K562 (cell line): ENCODE data around the gene KRT80. TPM values are rescaled to one million over a fixed set of nuclear protein-coding genes. Genes with fewer than 3 reads are reported as not detected.

Source experiments
- ATAC-seq: fragments of 200-7000 bp; cut with Tn5 transposase; 3 replicates; pipeline ENCODE4 v1.9.1; 2020; ENCODE audit warnings: moderate library complexity
- BruUV-seq: library from RNA; stranded (reverse); fragments of 400-500 nt; replicated peaks from 2 replicates; lab custom pipeline; 2021; lab: Mats Ljungman, UMichigan
- CTCF ChIA-PET: fragments of 300-600 bp; formaldehyde crosslinking; extraction: SDS; loops from one replicate; lab custom pipeline; 2021; ENCODE audit warnings: low intra/inter-chr PET ratio; lab: Yijun Ruan, JAX
- POLR2A ChIA-PET: fragments of 300-600, 350-650 bp; sonication (Branson Sonifier 250); formaldehyde crosslinking; extraction: SDS; loops from one replicate; lab custom pipeline; 2021; ENCODE audit warnings: antibody characterized with exemption, inconsistent platforms; lab: Yijun Ruan, JAX
- DNase-seq, 4 experiments: peaks; one replicate each; pipeline versions ENCODE4 v3.0.0 to v3.0.0-alpha.2; 2011 to 2018; ENCODE audit warnings: low spot score in 3 of 4, mixed read lengths in 3 of 4; ENCODE audit errors: extremely low read depth in 1 of 4
- FAIRE-seq: peaks from 2 replicates; lab custom pipeline; 2011; peaks lifted over from hg19 to GRCh38; lab: Jason Lieb, UNC
- H2AFZ ChIP-seq: 2 replicates; pipeline ENCODE4 v1.6.0; 2011; ENCODE audit warnings: low read depth, low read length, control low read depth, inconsistent platforms
- H3K27ac ChIP-seq: fragments of 200-600 bp; 3 replicates; pipeline ENCODE4 v1.8.0; 2011; ENCODE audit warnings: low read depth, mild to moderate bottlenecking, control low read depth, inconsistent platforms, low read length, moderate library complexity, mixed read lengths; ENCODE audit errors: extremely low read depth
- H3K27me3 ChIP-seq, 2 experiments: fragments of 300-600 bp in 1 of 2; 2 replicates in 1 of 2; 3 replicates in 1 of 2; pipeline versions ENCODE4 v1.6.0 to v1.8.0; 2011; ENCODE audit warnings: inconsistent platforms in 2 of 2, low read length in 2 of 2, mild to moderate bottlenecking in 1 of 2, mixed read lengths in 1 of 2, moderate library complexity in 1 of 2; ENCODE audit not compliant: control insufficient read depth in 2 of 2, insufficient read depth in 2 of 2
- H3K36me3 ChIP-seq: fragments of 300-600 bp; 3 replicates; pipeline ENCODE4 v1.8.0; 2011; ENCODE audit warnings: mild to moderate bottlenecking, low read length, inconsistent platforms; ENCODE audit not compliant: control insufficient read depth, insufficient read depth
- H3K4me1 ChIP-seq, 2 experiments: fragments of 200-600 bp in 1 of 2; replicated peaks in 1 of 2; 2 replicates in 1 of 2; 3 replicates in 1 of 2; pipeline versions ENCODE4 v1.5.1 to v1.8.0; 2011; ENCODE audit warnings: inconsistent platforms in 2 of 2, low read length in 2 of 2, mild to moderate bottlenecking in 1 of 2, mixed read lengths in 1 of 2, moderate library complexity in 1 of 2; ENCODE audit not compliant: control insufficient read depth in 2 of 2, insufficient read depth in 2 of 2
- H3K4me2 ChIP-seq: 2 replicates; pipeline ENCODE4 v1.6.1; 2011; ENCODE audit warnings: low read length, control low read depth, inconsistent platforms, mixed read lengths; ENCODE audit not compliant: insufficient read depth
- H3K4me3 ChIP-seq: fragments of 200-600 bp; sonication (generic), shearing (Covaris generic); 2 replicates; pipeline ENCODE4 v1.5.1; 2016; ENCODE audit warnings: control low read depth, inconsistent platforms
- H3K79me2 ChIP-seq: fragments of 200-600 bp; 3 replicates; pipeline ENCODE4 v1.8.0; 2011; ENCODE audit warnings: low read length, inconsistent platforms; ENCODE audit not compliant: control insufficient read depth, insufficient read depth
- H3K9ac ChIP-seq, 2 experiments: 2 replicates each; pipeline versions ENCODE4 v1.6.0 to v1.6.1; 2011; ENCODE audit warnings: low read depth in 2 of 2, low read length in 2 of 2, control low read depth in 1 of 2, inconsistent platforms in 1 of 2, mild to moderate bottlenecking in 1 of 2, mixed read lengths in 1 of 2; ENCODE audit not compliant: insufficient read depth in 1 of 2
- H3K9me1 ChIP-seq: one replicate; pipeline ENCODE4 v1.6.0; 2011; ENCODE audit warnings: inconsistent platforms, mild to moderate bottlenecking, low read length, moderate library complexity; ENCODE audit not compliant: control insufficient read depth, insufficient read depth
- H3K9me3 ChIP-seq: replicated peaks from 2 replicates; pipeline ENCODE4 v1.5.1; 2011; ENCODE audit warnings: low read depth, low read length, inconsistent platforms; ENCODE audit not compliant: control insufficient read depth, insufficient read depth
- H4K20me1 ChIP-seq: replicated peaks from 2 replicates; pipeline ENCODE4 v1.6.1; 2011; ENCODE audit warnings: low read length, inconsistent platforms, mixed read lengths; ENCODE audit not compliant: control insufficient read depth, insufficient read depth
- DDX20 ChIP-seq: fragments of 450-650 bp; IDR thresholded peaks from 2 replicates; pipeline ENCODE4 v1.6.1; 2016; ENCODE audit warnings: missing genetic modification characterization, low read depth, mild to moderate bottlenecking, missing compliant biosample characterization, moderate library complexity
- ETV5 ChIP-seq: sonication (generic); formaldehyde crosslinking; IDR thresholded peaks from 2 replicates; pipeline ENCODE4 v1.4.0; 2020; ENCODE audit warnings: low read depth, mild to moderate bottlenecking, missing genetic modification reagents
- GABPA ChIP-seq: fragments of 200-800 bp; sonication (Bioruptor generic); conservative IDR thresholded peaks from 2 replicates; pipeline ENCODE4 v1.6.1; 2016; ENCODE audit warnings: low read depth, missing genetic modification characterization, missing compliant biosample characterization
- ILK ChIP-seq: fragments of 450-650 bp; IDR thresholded peaks from 2 replicates; pipeline ENCODE4 v1.6.1; 2016; ENCODE audit warnings: missing genetic modification characterization, low read depth, mild to moderate bottlenecking, missing compliant biosample characterization, moderate library complexity, borderline replicate concordance
- MAFG ChIP-seq: fragments of 450-650 bp; conservative IDR thresholded peaks from 2 replicates; pipeline ENCODE4 v1.6.1; 2016; ENCODE audit warnings: missing genetic modification characterization, missing compliant biosample characterization
- MEF2A ChIP-seq: IDR thresholded peaks from 2 replicates; pipeline ENCODE4 v1.6.1; 2011; ENCODE audit warnings: low read depth, mild to moderate bottlenecking, low read length, moderate library complexity; ENCODE audit not compliant: control insufficient read depth
- NFIX ChIP-seq: fragments of 250-450 bp; sonication (Bioruptor Pico); IDR thresholded peaks from 2 replicates; pipeline ENCODE4 v1.4.0; 2020; ENCODE audit warnings: low read depth, mild to moderate bottlenecking, moderate library complexity
- PHF21A ChIP-seq: fragments of 450-650 bp; IDR thresholded peaks from 2 replicates; pipeline ENCODE4 v1.6.1; 2017; ENCODE audit warnings: low read depth, borderline replicate concordance
- SAFB ChIP-seq: fragments of 200-400 bp; formaldehyde crosslinking; IDR thresholded peaks from 2 replicates; pipeline ENCODE4 v1.6.1; 2017; ENCODE audit warnings: low read depth, low read length, borderline replicate concordance
- SNRNP70 ChIP-seq: fragments of 200-400 bp; formaldehyde crosslinking; optimal IDR thresholded peaks from 2 replicates; pipeline ENCODE3; 2017; ENCODE audit warnings: low read depth, low read length
- TCF7 ChIP-seq: sonication (generic); IDR thresholded peaks from 2 replicates; pipeline ENCODE4 v1.6.1; 2016; ENCODE audit warnings: antibody characterized with exemption, borderline replicate concordance
- THRAP3 ChIP-seq: fragments of 450-650 bp; IDR thresholded peaks from 2 replicates; pipeline ENCODE4 v1.6.1; 2016; ENCODE audit warnings: mild to moderate bottlenecking, inconsistent platforms, borderline replicate concordance
- ZNF785 ChIP-seq: fragments of 250-450 bp; sonication (Bioruptor Pico); IDR thresholded peaks from 2 replicates; pipeline ENCODE4 v1.4.0; 2020; ENCODE audit warnings: mild to moderate bottlenecking
- WGBS: fragments of 100-300 bp; shearing (Covaris generic); methylation state at CpG from one replicate; pipeline ENCODE4 v1.1.6; 2016; ENCODE audit warnings: low coverage, mixed read lengths; ENCODE audit not compliant: insufficient coverage; ENCODE audit errors: missing lambda C conversion rate; 5-methylcytosine and 5-hydroxymethylcytosine counted together
- in situ Hi-C: fragments of 300-500 bp; cut with MboI; formaldehyde crosslinking; loops from 4 replicates; pipeline ENCODE4 v1.15.0; 2018; ENCODE audit warnings: inconsistent platforms, mixed read lengths
- intact Hi-C: fragments of 100-400 bp; cut with micrococcal nuclease; formaldehyde crosslinking; loops from 2 replicates; pipeline ENCODE4 v1.14.2; 2022
- polyA plus RNA-seq, 8 experiments: library from polyadenylated mRNA; depleted of rRNA in 4 of 8; stranded (reverse) in 5 of 8; unstranded in 3 of 8; fragments of >200 nt; fragmentation: Nextera tagmentation in 2 of 8; fragmentation: Illumina TruSeq in 1 of 8; extraction: Ambion mirVana in 2 of 8; extraction: Trizol in 1 of 8; gene quantifications; 2 replicates each; pipeline versions ENCODE4 v1.2.1 to v1.2.3, GENCODE V29; 2011 to 2014; ENCODE audit warnings: inconsistent platforms in 1 of 8, missing spikeins in 1 of 8
- total RNA-seq, 7 experiments: library from RNA; depleted of rRNA in 6 of 7; stranded (reverse); fragments of >200 nt in 6 of 7; fragmentation: Illumina TruSeq in 2 of 7; extraction: Trizol in 2 of 7; gene quantifications; 2 replicates each; pipeline versions ENCODE4 v1.2.1 to v1.2.3, GENCODE V29; 2011 to 2021; ENCODE audit warnings: low replicate concordance in 1 of 7

The KRT80 gene
- total and polyA plus RNA-seq, 9 of the 15 experiments (the other 6 are each of a cell fraction or from before 2014, with no cell fraction given) = not detected

GRCh38 chr12:52235001-52235764, 43.4 kb upstream of the KRT80 start:
- H3K27me3 ChIP-seq = peaks cover 2 to 54% of the 10 kb centered on the region in 2 experiments; a peak in 4 of 5 replicates
- peaks cover 14% of the 10 kb centered on the region for H4K20me1 ChIP-seq
- no peak overlapping the region for H3K4me2 ChIP-seq
- no peak overlapping the region for H3K9ac ChIP-seq
- H3K36me3 ChIP-seq = no peaks in the 10 kb centered on the region
- no peaks in the 10 kb centered on the region for H3K4me1 ChIP-seq
- no peak for DNase-seq
- H3K79me2 ChIP-seq = no peaks in the 10 kb centered on the region
- H3K27ac ChIP-seq = no peak overlapping the region
- no peaks in the 10 kb centered on the region for H3K9me1 ChIP-seq
- no peak for TF ChIP-seq TCF7
- TF ChIP-seq ILK (tag) = no peak
- no peak for TF ChIP-seq MEF2A
- no peak for TF ChIP-seq THRAP3
- TF ChIP-seq MAFG (tag) = no peak
- no peak for TF ChIP-seq ZNF785 (CRISPR knock-in tag)
- no peak for TF ChIP-seq SAFB
- TF ChIP-seq SNRNP70 = no peak
- TF ChIP-seq PHF21A = no peak
- no peak for TF ChIP-seq NFIX (CRISPR knock-in tag)
- TF ChIP-seq DDX20 (tag) = no peak
- no peak for TF ChIP-seq GABPA (tag)
- TF ChIP-seq ETV5 (CRISPR knock-in tag) = no peak
- in situ Hi-C loops = no loop called here
- H3K4me3 ChIP-seq = no peak overlapping the region
- intact Hi-C loops = no loop called here
- no peaks in the 10 kb centered on the region for H3K9me3 ChIP-seq
- H2AFZ ChIP-seq = no peak overlapping the region
- WGBS = 0% methylated on average over 14 of the region's 15 CpGs
- CTCF ChIA-PET = interaction anchor here (0.7 kb wide), 1 partner anchor 80 kb away, joined by 3 read pairs; no protein-coding TSS in a partner anchor
- ATAC-seq = no peak
- BruUV-seq = no TSS peak
- POLR2A ChIA-PET = no interaction called here
- FAIRE-seq = no peak
